ENCODE data around the gene TUFT1.
A peak's percentile ranks its signal among the peaks of the same experiment; 100 is the strongest.

DNA sequence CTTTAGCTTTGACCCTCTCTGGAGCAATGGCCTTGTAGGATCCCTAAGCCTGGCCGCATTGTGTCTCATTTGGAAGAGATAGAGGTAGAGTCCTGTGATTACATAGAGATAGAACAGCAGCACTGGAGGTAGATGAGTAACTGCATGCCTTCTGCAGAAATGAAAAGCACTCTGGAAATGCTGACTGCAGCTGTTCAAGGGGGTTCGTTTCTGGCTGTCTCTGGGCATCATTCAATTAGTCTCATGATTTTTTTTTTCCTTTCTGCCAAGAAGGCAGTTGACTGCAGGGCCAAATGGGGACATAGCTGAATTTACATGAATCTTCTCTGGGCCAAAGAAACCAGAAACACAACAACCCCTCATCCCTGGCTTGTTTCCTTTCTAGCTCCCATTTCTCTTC is 43.7 kb downstream of the TUFT1 start:
- TF ChIP-seq POLR2A (IDR thresholded peaks at IDR 0.05; ENCODE audit: low read depth, low read length) (no peak), CTCF (conservative IDR thresholded peaks at IDR 0.05; ENCODE audit: low read depth, low read length) (no peak), MAZ (IDR thresholded peaks at IDR 0.05; ENCODE audit: borderline replicate concordance, low read depth, low read length) (no peak), MXI1 (IDR thresholded peaks at IDR 0.05; ENCODE audit: borderline replicate concordance, low read depth, low read length) (no peak), MAFK (IDR thresholded peaks at IDR 0.05; ENCODE audit: low read depth, low read length) (peak; percentile 29; the same call in 1 of the 2 replicates)
